Endothelial cell of umbilical vein (primary cell): Measurements from ENCODE around the gene ZNF24. TPM values are rescaled to one million over a fixed set of nuclear protein-coding genes. Genes with fewer than 3 reads are reported as not detected.

Experiments used
- BruUV-seq: library from RNA; stranded (reverse); fragments of 400-500 nt; replicated peaks from 2 replicates; lab custom pipeline; 2021; lab: Mats Ljungman, UMichigan
- CTCF ChIA-PET: fragments of 300-600, 350-600 bp; sonication (Branson Sonifier 250); formaldehyde crosslinking; loops from one replicate; lab custom pipeline; 2021; ENCODE audit warnings: antibody characterized with exemption, inconsistent platforms; lab: Charles Lee
- POLR2A ChIA-PET: fragments of 300-600, 350-600 bp; sonication (Branson Sonifier 250); formaldehyde crosslinking; loops from one replicate; lab custom pipeline; 2021; ENCODE audit warnings: antibody characterized with exemption, inconsistent platforms; lab: Charles Lee
- DNase-seq: peaks from one replicate; pipeline ENCODE4 v3.0.0-alpha.2; 2011; ENCODE audit warnings: low read depth, low spot score
- FAIRE-seq: peaks from 2 replicates; lab custom pipeline; 2011; peaks lifted over from hg19 to GRCh38; lab: Jason Lieb, UNC
- H2AFZ ChIP-seq: 2 replicates; pipeline ENCODE4 v1.6.0; 2012; ENCODE audit warnings: low read depth, low read length, control low read depth, inconsistent platforms
- H3K27ac ChIP-seq: 2 replicates; pipeline ENCODE4 v1.5.1; 2011; ENCODE audit warnings: low read depth, mild to moderate bottlenecking, control low read depth, low read length, moderate library complexity; ENCODE audit not compliant: insufficient read depth
- H3K27me3 ChIP-seq, 2 experiments: 2 replicates each; pipeline versions ENCODE4 v1.6.0 to v1.6.1; 2011; ENCODE audit warnings: low read length in 2 of 2, mixed read lengths in 1 of 2; ENCODE audit not compliant: control insufficient read depth in 2 of 2, insufficient read depth in 2 of 2
- H3K36me3 ChIP-seq, 2 experiments: 2 replicates in 1 of 2; 3 replicates in 1 of 2; pipeline ENCODE4 v1.5.1; 2011; ENCODE audit warnings: low read length in 2 of 2, mild to moderate bottlenecking in 1 of 2, moderate library complexity in 1 of 2; ENCODE audit not compliant: control insufficient read depth in 2 of 2, insufficient read depth in 2 of 2; ENCODE audit errors: extremely low read depth in 1 of 2
- H3K4me1 ChIP-seq: 3 replicates; pipeline ENCODE4 v1.5.1; 2011; ENCODE audit warnings: mild to moderate bottlenecking, low read length; ENCODE audit not compliant: control insufficient read depth, insufficient read depth; ENCODE audit errors: extremely low read depth
- H3K4me2 ChIP-seq: 2 replicates; pipeline ENCODE4 v1.6.1; 2011; ENCODE audit warnings: low read length, control low read depth, mixed read lengths; ENCODE audit not compliant: insufficient read depth
- H3K4me3 ChIP-seq, 3 experiments: fragments of 200-600 bp in 1 of 3; sonication (generic), shearing (Covaris generic) in 1 of 3; replicated peaks in 1 of 3; 2 replicates each; pipeline ENCODE4 v1.5.1; 2011 to 2016; ENCODE audit warnings: control low read depth in 3 of 3, low read length in 3 of 3, mild to moderate bottlenecking in 2 of 3, inconsistent platforms in 1 of 3, low read depth in 1 of 3, moderate library complexity in 1 of 3; ENCODE audit not compliant: insufficient read depth in 1 of 3
- H3K79me2 ChIP-seq: 2 replicates; pipeline ENCODE4 v1.6.0; 2012; ENCODE audit warnings: low read length, inconsistent platforms; ENCODE audit not compliant: control insufficient read depth, insufficient read depth
- H3K9ac ChIP-seq: replicated peaks from 2 replicates; pipeline ENCODE3; 2011; ENCODE audit warnings: low read length, control low read depth; ENCODE audit not compliant: insufficient read depth; ENCODE audit errors: extremely low read depth
- H3K9me1 ChIP-seq: replicated peaks from 3 replicates; pipeline ENCODE4 v1.6.0; 2011; ENCODE audit warnings: mild to moderate bottlenecking, low read length; ENCODE audit not compliant: control insufficient read depth, insufficient read depth; ENCODE audit errors: extremely low read depth
- H3K9me3 ChIP-seq: replicated peaks from 2 replicates; pipeline ENCODE4 v1.5.1; 2012; ENCODE audit warnings: low read length, inconsistent platforms; ENCODE audit not compliant: control insufficient read depth, insufficient read depth
- H4K20me1 ChIP-seq: replicated peaks from 2 replicates; pipeline ENCODE3; 2011; ENCODE audit warnings: mild to moderate bottlenecking, low read length; ENCODE audit not compliant: control insufficient read depth, insufficient read depth; ENCODE audit errors: extremely low read depth
- CTCF ChIP-seq, 2 donors: IDR thresholded peaks; 1 replicate in 1 of 2; 2 replicates in 1 of 2; pipeline ENCODE4 v1.5.1; 2011; ENCODE audit warnings: low read length in 2 of 2, mild to moderate bottlenecking in 2 of 2, moderate library complexity in 2 of 2, control low read depth in 1 of 2, inconsistent platforms in 1 of 2, low read depth in 1 of 2; ENCODE audit not compliant: insufficient read depth in 1 of 2; ENCODE audit errors: extremely low read depth in 1 of 2
- EZH2 ChIP-seq: IDR thresholded peaks from 2 replicates; pipeline ENCODE4 v1.6.1; 2012; ENCODE audit warnings: borderline replicate concordance, low read depth, mild to moderate bottlenecking, moderate library complexity, low read length, inconsistent platforms; ENCODE audit not compliant: severe bottlenecking
- FOS ChIP-seq: IDR thresholded peaks from 2 replicates; pipeline ENCODE4 v1.6.1; 2011; ENCODE audit warnings: mild to moderate bottlenecking, low read length, moderate library complexity, borderline replicate concordance; ENCODE audit not compliant: insufficient read depth
- GATA2 ChIP-seq: IDR thresholded peaks from 2 replicates; pipeline ENCODE4 v1.7.0; 2011; ENCODE audit warnings: low read depth, mild to moderate bottlenecking, moderate library complexity, mixed read lengths, low read length; ENCODE audit not compliant: insufficient read length, insufficient read depth
- JUN ChIP-seq: IDR thresholded peaks from 2 replicates; pipeline ENCODE4 v1.6.1; 2011; ENCODE audit warnings: borderline replicate concordance, low read depth; ENCODE audit not compliant: insufficient read length, insufficient read depth
- MAX ChIP-seq: IDR thresholded peaks from 2 replicates; pipeline ENCODE4 v1.6.1; 2011; ENCODE audit not compliant: insufficient read depth, insufficient read length
- MYC ChIP-seq: IDR thresholded peaks from one replicate; pipeline ENCODE4 v1.6.1; 2011; ENCODE audit warnings: mild to moderate bottlenecking, low read depth, low read length
- POLR2A ChIP-seq: IDR thresholded peaks from 2 replicates; pipeline ENCODE4 v1.6.1; 2012; ENCODE audit warnings: low read depth, mild to moderate bottlenecking, control low read depth, low read length
- POLR2AphosphoS5 ChIP-seq: IDR thresholded peaks from 2 replicates; pipeline ENCODE4 v1.6.1; 2012; ENCODE audit warnings: low read depth, mild to moderate bottlenecking, control low read depth, low read length, moderate library complexity; ENCODE audit not compliant: insufficient read depth
- dilution Hi-C: fragments of 300-500 bp; cut with MboI; formaldehyde crosslinking; loops from one replicate; pipeline ENCODE4 v1.15.0; 2019; ENCODE audit warnings: low sequenced_read_pairs; ENCODE audit not compliant: extremely low pct_ligation_motif_present
- intact Hi-C: fragments of 100-400 bp; cut with micrococcal nuclease; formaldehyde crosslinking; loops from one replicate; pipeline ENCODE4 v1.10.0; 2022
- polyA plus RNA-seq, 4 experiments: library from polyadenylated mRNA; depleted of rRNA in 3 of 4; stranded (reverse) in 3 of 4; unstranded in 1 of 4; fragments of >200 nt; gene quantifications; 2 replicates each; pipeline versions ENCODE4 v1.2.1 to v1.2.3, GENCODE V29; 2011 to 2012; ENCODE audit warnings: missing spikeins in 1 of 4
- total RNA-seq: library from RNA; stranded (reverse); gene quantifications from 2 replicates; pipeline ENCODE4 v1.2.3, GENCODE V29; 2021

ZNF24 gene
- total and polyA plus RNA-seq, 2 donors (not counting 3 experiments of a cell fraction or from before 2014, with no cell fraction given), result 10.3 to 40.2 TPM

GRCh38 chr18:35387152-35387571 is 42.9 kb upstream of the ZNF24 start:
- no peak for TF ChIP-seq POLR2AphosphoS5
- TF ChIP-seq FOS, result no peak
- TF ChIP-seq GATA2, result no peak
- no peak for TF ChIP-seq MAX
- no peak for TF ChIP-seq MYC
- TF ChIP-seq EZH2, result no peak
- TF ChIP-seq JUN, result no peak
- TF ChIP-seq POLR2A, result no peak
- TF ChIP-seq CTCF (IDR thresholded peaks at IDR 0.05; ENCODE audit: extremely low read depth in 1 of 2, insufficient read depth in 1 of 2, low read depth in 1 of 2, low read length in 2 of 2), result peak; percentile 7 to 14
- Histone ChIP-seq H2AFZ (peak overlapping the region; percentile 58), H3K4me3 (no peak overlapping the region), H3K36me3 (no peaks in the 10 kb centered on the region), H3K9me3 (no peaks in the 10 kb centered on the region), H3K4me2 (no peak overlapping the region), H3K4me1 (no peaks in the 10 kb centered on the region), H3K27ac (no peak overlapping the region), H4K20me1 (no peaks in the 10 kb centered on the region), H3K9me1 (no peaks in the 10 kb centered on the region), H3K9ac (no peak overlapping the region), H3K27me3 (no peaks in the 10 kb centered on the region), H3K79me2 (no peaks in the 10 kb centered on the region)
- POLR2A ChIA-PET, result no interaction called here
- CTCF ChIA-PET, result interaction anchor here (0.9 to 1.9 kb wide), 54 partner anchors 8 to 897 kb away, joined by 3 to 23 read pairs (median 5); partner anchors contain the start of genes INO80C, ZNF396 and ZNF397
- intact Hi-C loops (loop anchor here (2.0 to 10.0 kb wide), 7 partner anchors 22 to 708 kb away; partner anchors contain the start of genes GALNT1 and RMP24), dilution Hi-C loops (no loop called here)
- DNase-seq (no peak), FAIRE-seq (no peak)
- BruUV-seq, result no TSS peak
